Limb (tissue), 2 donors: ENCODE measurements around the gene CAMK1D.

ENCODE experiments used
- DNase-seq, 2 donors: peaks; one replicate each; pipeline ENCODE4 v3.0.0-alpha.2; 2016; ENCODE audit errors: extremely low spot score in 2 of 2

Gene CAMK1D

GRCh38 chr10:12782537-12782936 lies 433.2 kb downstream of the CAMK1D start:
- peak in 1 of 2 donors; percentile 45 for DNase-seq

- peak; percentile 67 to 78 for DNase-seq
Measured at GRCh38 chr10:12783293-12783692, 433.9 kb downstream of the CAMK1D start.

GRCh38 chr10:12784646-12785045 lies 435.3 kb downstream of the CAMK1D start:
- no peak for DNase-seq

GRCh38 chr10:12785415-12785831 lies 436.1 kb downstream of the CAMK1D start:
- no peak for DNase-seq

GRCh38 chr10:12787297-12787696 lies 437.9 kb downstream of the CAMK1D start:
- DNase-seq, result no peak

GRCh38 chr10:12788277-12788676 lies 438.9 kb downstream of the CAMK1D start:
- DNase-seq, result no peak

GRCh38 chr10:12790270-12790669 lies 440.9 kb downstream of the CAMK1D start:
- DNase-seq, result no peak

- no peak for DNase-seq
Measured at GRCh38 chr10:12791728-12792127, 442.4 kb downstream of the CAMK1D start.

GRCh38 chr10:12792889-12793556 lies 443.7 kb downstream of the CAMK1D start:
- no peak for DNase-seq

- no peak for DNase-seq
Measured at GRCh38 chr10:12795315-12796110, 446.2 kb downstream of the CAMK1D start.

- peak in 1 of 2 donors; percentile 54 for DNase-seq
Measured at GRCh38 chr10:12796401-12797160, 447.2 kb downstream of the CAMK1D start.

GRCh38 chr10:12797471-12798262 lies 448.3 kb downstream of the CAMK1D start:
- DNase-seq, result no peak

GRCh38 chr10:12799144-12799543 lies 449.8 kb downstream of the CAMK1D start:
- DNase-seq, result no peak

GRCh38 chr10:12799714-12800113 lies 450.4 kb downstream of the CAMK1D start:
- no peak for DNase-seq

- DNase-seq, result no peak
Measured at GRCh38 chr10:12800302-12800701, 451.0 kb downstream of the CAMK1D start.

- no peak for DNase-seq
Measured at GRCh38 chr10:12801214-12802087, 452.1 kb downstream of the CAMK1D start.

GRCh38 chr10:12803776-12804175 lies 454.4 kb downstream of the CAMK1D start:
- no peak for DNase-seq

- no peak for DNase-seq
Measured at GRCh38 chr10:12806228-12807095, 457.1 kb downstream of the CAMK1D start.

- DNase-seq, result no peak
Measured at GRCh38 chr10:12807096-12807755, 457.9 kb downstream of the CAMK1D start.
